Measurements from ENCODE around the gene TRIM41. TPM values are rescaled to one million over a fixed set of nuclear protein-coding genes. Genes with fewer than 3 reads are reported as not detected.
A peak's percentile ranks its signal among the peaks of the same experiment; 100 is the strongest.

TRIM41 gene
- total and polyA plus RNA-seq, 2 of the 13 experiments (the other 11 are each of a cell fraction or from before 2014, with no cell fraction given): 10.2 to 16.7 TPM

- TF ChIP-seq, protein P1, sequence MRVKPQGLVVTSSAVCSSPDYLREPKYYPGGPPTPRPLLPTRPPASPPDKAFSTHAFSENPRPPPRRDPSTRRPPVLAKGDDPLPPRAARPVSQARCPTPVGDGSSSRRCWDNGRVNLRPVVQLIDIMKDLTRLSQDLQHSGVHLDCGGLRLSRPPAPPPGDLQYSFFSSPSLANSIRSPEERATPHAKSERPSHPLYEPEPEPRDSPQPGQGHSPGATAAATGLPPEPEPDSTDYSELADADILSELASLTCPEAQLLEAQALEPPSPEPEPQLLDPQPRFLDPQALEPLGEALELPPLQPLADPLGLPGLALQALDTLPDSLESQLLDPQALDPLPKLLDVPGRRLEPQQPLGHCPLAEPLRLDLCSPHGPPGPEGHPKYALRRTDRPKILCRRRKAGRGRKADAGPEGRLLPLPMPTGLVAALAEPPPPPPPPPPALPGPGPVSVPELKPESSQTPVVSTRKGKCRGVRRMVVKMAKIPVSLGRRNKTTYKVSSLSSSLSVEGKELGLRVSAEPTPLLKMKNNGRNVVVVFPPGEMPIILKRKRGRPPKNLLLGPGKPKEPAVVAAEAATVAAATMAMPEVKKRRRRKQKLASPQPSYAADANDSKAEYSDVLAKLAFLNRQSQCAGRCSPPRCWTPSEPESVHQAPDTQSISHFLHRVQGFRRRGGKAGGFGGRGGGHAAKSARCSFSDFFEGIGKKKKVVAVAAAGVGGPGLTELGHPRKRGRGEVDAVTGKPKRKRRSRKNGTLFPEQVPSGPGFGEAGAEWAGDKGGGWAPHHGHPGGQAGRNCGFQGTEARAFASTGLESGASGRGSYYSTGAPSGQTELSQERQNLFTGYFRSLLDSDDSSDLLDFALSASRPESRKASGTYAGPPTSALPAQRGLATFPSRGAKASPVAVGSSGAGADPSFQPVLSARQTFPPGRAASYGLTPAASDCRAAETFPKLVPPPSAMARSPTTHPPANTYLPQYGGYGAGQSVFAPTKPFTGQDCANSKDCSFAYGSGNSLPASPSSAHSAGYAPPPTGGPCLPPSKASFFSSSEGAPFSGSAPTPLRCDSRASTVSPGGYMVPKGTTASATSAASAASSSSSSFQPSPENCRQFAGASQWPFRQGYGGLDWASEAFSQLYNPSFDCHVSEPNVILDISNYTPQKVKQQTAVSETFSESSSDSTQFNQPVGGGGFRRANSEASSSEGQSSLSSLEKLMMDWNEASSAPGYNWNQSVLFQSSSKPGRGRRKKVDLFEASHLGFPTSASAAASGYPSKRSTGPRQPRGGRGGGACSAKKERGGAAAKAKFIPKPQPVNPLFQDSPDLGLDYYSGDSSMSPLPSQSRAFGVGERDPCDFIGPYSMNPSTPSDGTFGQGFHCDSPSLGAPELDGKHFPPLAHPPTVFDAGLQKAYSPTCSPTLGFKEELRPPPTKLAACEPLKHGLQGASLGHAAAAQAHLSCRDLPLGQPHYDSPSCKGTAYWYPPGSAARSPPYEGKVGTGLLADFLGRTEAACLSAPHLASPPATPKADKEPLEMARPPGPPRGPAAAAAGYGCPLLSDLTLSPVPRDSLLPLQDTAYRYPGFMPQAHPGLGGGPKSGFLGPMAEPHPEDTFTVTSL (CRISPR knock-in tag; IDR thresholded peaks at IDR 0.05; ENCODE audit: borderline replicate concordance): peak; percentile 24; the same call in 1 of the 2 replicates
- peak; percentile 29 for TF ChIP-seq ATF7-NPFF (CRISPR knock-in tag; IDR thresholded peaks at IDR 0.05; ENCODE audit: low read depth)
- peak; percentile 81 for TF ChIP-seq THAP11 (CRISPR knock-in tag; IDR thresholded peaks at IDR 0.05)
- peak; percentile 76; the same call in 1 of the 2 replicates for TF ChIP-seq TOPORS (CRISPR knock-in tag; IDR thresholded peaks at IDR 0.05)
- TF ChIP-seq ZNF160 (CRISPR knock-in tag; IDR thresholded peaks at IDR 0.05): peak; percentile 55; the same call in 1 of the 2 replicates
- TF ChIP-seq NAIF1 (CRISPR knock-in tag; IDR thresholded peaks at IDR 0.05; ENCODE audit: borderline replicate concordance): peak; percentile 71; the same call in 1 of the 2 replicates
- no peak for TF ChIP-seq RBAK (CRISPR knock-in tag; IDR thresholded peaks at IDR 0.05)
- TF ChIP-seq SPEN (CRISPR knock-in tag; IDR thresholded peaks at IDR 0.05; ENCODE audit: low read depth): 0 out of 2 replicates have a peak, but pooled peaks have one; percentile 13
- peak; percentile 57; the same call in 1 of the 2 replicates for TF ChIP-seq FOXK1 (CRISPR knock-in tag; IDR thresholded peaks at IDR 0.05; ENCODE audit: borderline replicate concordance, low read depth)
- peak; percentile 65; the same call in 1 of the 2 replicates for TF ChIP-seq BRCA1 (CRISPR knock-in tag; IDR thresholded peaks at IDR 0.05)
- TF ChIP-seq MYPOP (CRISPR knock-in tag; IDR thresholded peaks at IDR 0.05): peak; percentile 90
- no peak for TF ChIP-seq ZBTB3 (CRISPR knock-in tag; IDR thresholded peaks at IDR 0.05; ENCODE audit: borderline replicate concordance, low read depth)
- no peak for TF ChIP-seq NR2F6 (IDR thresholded peaks at IDR 0.05)
- TF ChIP-seq NR2F6 (CRISPR knock-in tag; IDR thresholded peaks at IDR 0.05): peak; percentile 18
- TF ChIP-seq MEIS2 (CRISPR knock-in tag; IDR thresholded peaks at IDR 0.05): peak; percentile 56
- TF ChIP-seq ZNF558 (CRISPR knock-in tag; IDR thresholded peaks at IDR 0.05; ENCODE audit: borderline replicate concordance): no peak
- peak; percentile 85 for TF ChIP-seq TARDBP (CRISPR knock-in tag; IDR thresholded peaks at IDR 0.05)
Measured at GRCh38 chr5:181221792-181222629, 1.1 kb upstream of the TRIM41 start (continued).
